LNCAP (cell line): ENCODE measurements around the gene DDX59.

Source experiments
- TF ChIP-seq, protein P1 (sequence below): fragments of 450-650 bp; IDR thresholded peaks from 2 replicates; pipeline ENCODE4 v1.5.1; 2017; ENCODE audit warnings: mild to moderate bottlenecking

The DDX59 gene

GRCh38 chr1:200625381-200625824 is 44.3 kb downstream of the DDX59 start:
- TF ChIP-seq, protein P1, sequence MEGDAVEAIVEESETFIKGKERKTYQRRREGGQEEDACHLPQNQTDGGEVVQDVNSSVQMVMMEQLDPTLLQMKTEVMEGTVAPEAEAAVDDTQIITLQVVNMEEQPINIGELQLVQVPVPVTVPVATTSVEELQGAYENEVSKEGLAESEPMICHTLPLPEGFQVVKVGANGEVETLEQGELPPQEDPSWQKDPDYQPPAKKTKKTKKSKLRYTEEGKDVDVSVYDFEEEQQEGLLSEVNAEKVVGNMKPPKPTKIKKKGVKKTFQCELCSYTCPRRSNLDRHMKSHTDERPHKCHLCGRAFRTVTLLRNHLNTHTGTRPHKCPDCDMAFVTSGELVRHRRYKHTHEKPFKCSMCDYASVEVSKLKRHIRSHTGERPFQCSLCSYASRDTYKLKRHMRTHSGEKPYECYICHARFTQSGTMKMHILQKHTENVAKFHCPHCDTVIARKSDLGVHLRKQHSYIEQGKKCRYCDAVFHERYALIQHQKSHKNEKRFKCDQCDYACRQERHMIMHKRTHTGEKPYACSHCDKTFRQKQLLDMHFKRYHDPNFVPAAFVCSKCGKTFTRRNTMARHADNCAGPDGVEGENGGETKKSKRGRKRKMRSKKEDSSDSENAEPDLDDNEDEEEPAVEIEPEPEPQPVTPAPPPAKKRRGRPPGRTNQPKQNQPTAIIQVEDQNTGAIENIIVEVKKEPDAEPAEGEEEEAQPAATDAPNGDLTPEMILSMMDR: no peak

DNA sequence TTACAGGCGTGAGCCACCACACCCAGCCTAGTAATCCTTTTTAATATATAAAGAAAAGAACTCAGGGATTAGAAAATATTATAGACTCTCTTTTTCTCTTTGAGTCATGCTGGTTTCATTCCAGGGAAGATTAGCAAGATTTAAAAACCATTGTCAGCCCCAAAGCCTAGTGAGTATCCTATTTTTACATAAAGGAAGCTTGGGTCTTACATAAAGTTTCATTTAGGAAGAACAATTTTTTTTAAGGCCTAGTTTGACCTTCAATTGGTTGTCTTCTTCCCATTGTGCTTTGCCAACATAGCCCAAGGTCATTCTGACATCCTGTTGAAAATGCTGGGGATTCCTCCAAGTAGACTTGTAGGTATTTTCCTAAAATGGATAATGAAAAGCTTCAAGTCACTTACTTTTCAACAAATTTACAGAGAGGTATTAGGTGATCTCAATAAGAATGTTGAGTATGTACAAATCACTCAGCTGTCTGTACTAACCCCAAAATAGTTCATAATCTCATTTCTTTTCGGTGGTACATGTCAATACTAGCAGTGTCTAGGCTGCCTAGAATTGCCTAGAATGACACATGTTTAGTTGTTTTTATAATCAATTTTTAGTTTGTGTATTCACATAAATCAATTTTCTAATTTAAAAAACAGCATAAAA is 44.9 kb downstream of the DDX59 start:
- TF ChIP-seq, protein P1: no peak

- TF ChIP-seq, protein P1: no peak
These were observed 49.2 kb downstream of the DDX59 start, which contains the start of gene KIF14 for GRCh38 chr1:200620273-200621131. Gene KIF14 (minus strand): TSS chr1:200620751. CDS start chr1:200618723, 2,028 bp downstream.

DNA sequence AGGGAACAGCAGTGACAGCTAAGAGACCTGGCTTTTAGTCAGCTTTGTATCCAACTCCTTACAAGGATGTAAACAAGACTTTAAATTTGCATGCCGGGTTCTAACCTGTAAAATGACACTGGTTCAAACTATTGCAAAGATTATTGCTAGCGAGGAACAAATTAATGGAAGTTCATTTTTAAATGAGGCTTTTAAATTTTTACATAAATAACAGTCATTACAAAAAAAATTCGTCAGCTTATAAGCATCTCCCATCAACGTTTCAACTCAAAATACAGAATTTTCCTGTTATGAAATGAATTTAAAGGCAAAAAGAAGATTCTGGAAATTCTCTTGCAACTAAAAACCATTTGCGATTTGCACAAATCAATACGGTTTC is 49.8 kb downstream of the DDX59 start:
- TF ChIP-seq, protein P1: no peak

DNA sequence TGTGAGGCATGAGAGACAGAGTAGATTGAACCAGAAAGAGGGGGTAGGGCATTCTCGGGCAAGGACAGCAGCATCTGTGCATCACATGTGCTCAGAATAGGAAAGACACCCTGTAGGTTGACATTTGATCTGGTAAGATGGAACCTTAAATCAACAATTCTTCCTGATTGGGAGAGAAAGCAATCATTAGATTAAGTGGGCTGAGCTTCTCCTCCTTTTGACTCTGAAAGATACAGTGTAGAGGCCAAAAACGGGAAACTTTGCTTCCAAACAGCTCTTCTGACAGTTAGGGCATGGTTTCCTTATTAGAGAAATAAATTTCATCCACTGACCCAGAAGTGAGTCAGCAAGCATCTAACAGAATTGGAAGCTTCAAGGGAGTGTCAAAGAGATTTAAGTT is 58.9 kb downstream of the DDX59 start:
- TF ChIP-seq, protein P1: no peak

DNA sequence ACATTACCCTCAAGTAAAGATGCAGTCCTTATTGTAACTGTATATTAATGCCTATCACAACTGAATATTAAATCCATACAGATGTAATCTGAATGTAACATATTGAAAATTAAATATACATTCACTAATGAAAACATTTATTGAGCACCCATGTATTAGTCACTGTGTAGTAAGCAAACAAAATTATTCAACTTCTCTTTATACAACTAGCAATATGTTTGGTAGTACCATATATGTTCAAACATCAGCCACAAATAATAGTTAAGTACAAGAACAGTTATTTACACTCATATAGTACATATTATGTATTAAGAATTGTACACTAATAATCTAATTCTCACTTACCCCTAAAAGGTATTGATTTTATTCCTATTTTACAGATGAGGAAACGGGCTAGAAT is 67.1 kb downstream of the DDX59 start:
- TF ChIP-seq, protein P1: no peak
